ENCODE data around the gene SUN3. TPM values are rescaled to one million over a fixed set of nuclear protein-coding genes. Genes with fewer than 3 reads are reported as not detected.

SUN3 gene
- total and polyA plus RNA-seq, 10 of the 15 experiments (the other 5 are each of a cell fraction or from before 2014, with no cell fraction given) = 0.29 to 0.48 TPM; not detected in 8

GRCh38 chr7:48028938-48029337 lies at the start of gene SUN3 (continued):
- TF ChIP-seq, protein P1, sequence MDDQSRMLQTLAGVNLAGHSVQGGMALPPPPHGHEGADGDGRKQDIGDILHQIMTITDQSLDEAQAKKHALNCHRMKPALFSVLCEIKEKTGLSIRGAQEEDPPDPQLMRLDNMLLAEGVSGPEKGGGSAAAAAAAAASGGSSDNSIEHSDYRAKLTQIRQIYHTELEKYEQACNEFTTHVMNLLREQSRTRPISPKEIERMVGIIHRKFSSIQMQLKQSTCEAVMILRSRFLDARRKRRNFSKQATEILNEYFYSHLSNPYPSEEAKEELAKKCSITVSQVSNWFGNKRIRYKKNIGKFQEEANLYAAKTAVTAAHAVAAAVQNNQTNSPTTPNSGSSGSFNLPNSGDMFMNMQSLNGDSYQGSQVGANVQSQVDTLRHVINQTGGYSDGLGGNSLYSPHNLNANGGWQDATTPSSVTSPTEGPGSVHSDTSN (IDR thresholded peaks at IDR 0.05; ENCODE audit: insufficient replicate concordance, low read depth, low read length) = no peak
- no peak for TF ChIP-seq IKZF2 (IDR thresholded peaks at IDR 0.05)
- no peak for TF ChIP-seq ATF7 (IDR thresholded peaks at IDR 0.05; ENCODE audit: low read depth)

DNA sequence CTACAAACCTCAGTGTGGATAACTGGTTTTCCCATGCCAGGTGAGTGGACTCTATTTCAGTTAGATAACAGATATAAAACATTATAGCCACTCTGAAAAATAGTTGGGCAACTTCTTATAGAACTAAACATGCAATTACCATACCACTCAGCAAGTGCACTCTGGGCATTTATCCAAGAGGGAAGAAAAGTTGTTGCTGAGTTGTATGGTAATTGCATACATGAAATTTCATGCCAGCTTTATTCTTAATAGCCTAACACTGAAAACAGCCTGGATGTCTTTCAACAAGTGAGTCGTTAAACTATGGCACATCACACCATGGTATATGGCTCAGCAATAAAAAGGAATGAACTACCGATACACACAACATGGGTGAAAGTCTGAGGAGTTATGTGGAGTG lies 49.6 kb upstream of the SUN3 start:
- WGBS (ENCODE audit: insufficient coverage, insufficient replicate concordance, low lambda C conversion rate, missing lambda C conversion rate) = 67% methylated on average over 2 of the region's 2 CpGs
- CTCF ChIA-PET = interaction anchor here (0.6 to 1.0 kb wide), 3 partner anchors 48 to 133 kb away, joined by 3 read pairs; no protein-coding TSS in a partner anchor
- Histone ChIP-seq H3K4me1 (ENCODE audit: control insufficient read depth, insufficient read depth, low read length) (0 out of 2 replicates have a peak, but pooled peaks cover 3% of the 10 kb centered on the region), H3K9me3 (replicated peaks; ENCODE audit: control insufficient read depth, insufficient read depth, low read length) (no peaks in the 10 kb centered on the region), H3K4me3 (no peak overlapping the region), H3K9ac (ENCODE audit: control insufficient read depth, insufficient read depth, low read length) (no peak overlapping the region), H3K4me2 (ENCODE audit: control insufficient read depth, insufficient read depth) (no peak overlapping the region), H3K79me2 (ENCODE audit: control insufficient read depth, insufficient read depth, low read length) (no peaks in the 10 kb centered on the region), H2AFZ (ENCODE audit: control insufficient read depth, low read depth, low read length) (no peak overlapping the region), H4K20me1 (ENCODE audit: control insufficient read depth, insufficient read depth) (no peaks in the 10 kb centered on the region), H3K27me3 (replicated peaks in 1 of 2; ENCODE audit: control insufficient read depth in 2 of 2, insufficient read depth in 2 of 2, low read length in 1 of 2) (no peaks in the 10 kb centered on the region), H3K27ac (ENCODE audit: control insufficient read depth, insufficient read depth) (no peak overlapping the region), H3K36me3 (ENCODE audit: control insufficient read depth in 2 of 2, insufficient read depth in 2 of 2, low read length in 1 of 2) (no peaks in the 10 kb centered on the region)
- DNase-seq (ENCODE audit: low read depth, low spot score) (no peak), FAIRE-seq (no peak), ATAC-seq (no peak)
- TF ChIP-seq GABPA (IDR thresholded peaks at IDR 0.05; ENCODE audit: low read depth) (no peak), SIN3A (IDR thresholded peaks at IDR 0.05; ENCODE audit: low read depth, low read length) (no peak), SMARCA5 (IDR thresholded peaks at IDR 0.05) (no peak), MLLT1 (IDR thresholded peaks at IDR 0.05) (no peak), BMI1 (IDR thresholded peaks at IDR 0.05; ENCODE audit: borderline replicate concordance) (no peak)
- TF ChIP-seq, protein P2, sequence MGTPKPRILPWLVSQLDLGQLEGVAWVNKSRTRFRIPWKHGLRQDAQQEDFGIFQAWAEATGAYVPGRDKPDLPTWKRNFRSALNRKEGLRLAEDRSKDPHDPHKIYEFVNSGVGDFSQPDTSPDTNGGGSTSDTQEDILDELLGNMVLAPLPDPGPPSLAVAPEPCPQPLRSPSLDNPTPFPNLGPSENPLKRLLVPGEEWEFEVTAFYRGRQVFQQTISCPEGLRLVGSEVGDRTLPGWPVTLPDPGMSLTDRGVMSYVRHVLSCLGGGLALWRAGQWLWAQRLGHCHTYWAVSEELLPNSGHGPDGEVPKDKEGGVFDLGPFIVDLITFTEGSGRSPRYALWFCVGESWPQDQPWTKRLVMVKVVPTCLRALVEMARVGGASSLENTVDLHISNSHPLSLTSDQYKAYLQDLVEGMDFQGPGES (IDR thresholded peaks at IDR 0.05) = no peak
- SMC1A ChIA-PET (ENCODE audit: uncharacterized antibody, unreplicated experiment) = interaction anchor here (1.5 kb wide), 1 partner anchor 32 kb away, joined by 3 read pairs; no protein-coding TSS in a partner anchor
- no TSS peak for BruUV-seq (replicated peaks)
- in situ Hi-C loops (cut with MboI) (no loop called here), intact Hi-C loops (cut with micrococcal nuclease; ENCODE audit: unreplicated experiment) (no loop called here)
- RAD21 ChIA-PET (ENCODE audit: unreplicated experiment) = interaction anchor here (1.4 kb wide), 1 partner anchor 87 kb away, joined by 3 read pairs; no protein-coding TSS in a partner anchor
- POLR2A ChIA-PET = interaction anchor here (1.2 kb wide), 1 partner anchor 20 kb away, joined by 6 read pairs; no protein-coding TSS in a partner anchor

All from GM12878 (cell line).